B cell (primary cell): ENCODE results near the gene PLAU. TPM values are rescaled to one million over a fixed set of nuclear protein-coding genes. Genes with fewer than 3 reads are reported as not detected.

Experiments
- ATAC-seq: fragments of 200-7000 bp; cut with Tn5 transposase; one replicate; pipeline ENCODE4 v1.10.0; 2021; ENCODE audit warnings: low read depth, mild to moderate bottlenecking, moderate number of reproducible peaks, moderate library complexity
- CTCF ChIA-PET: fragments of 350-600 bp; sonication (Branson Sonifier 250); formaldehyde crosslinking; loops from one replicate; lab custom pipeline; 2021; ENCODE audit warnings: antibody characterized with exemption, inconsistent platforms; lab: Charles Lee
- POLR2A ChIA-PET: fragments of 350-600 bp; sonication (Branson Sonifier 250); formaldehyde crosslinking; loops from one replicate; lab custom pipeline; 2021; ENCODE audit warnings: antibody characterized with exemption; lab: Charles Lee
- DNase-seq: peaks from one replicate; pipeline ENCODE4 v3.0.0; 2013
- H2AFZ ChIP-seq: 2 replicates; pipeline ENCODE4 v1.6.1; 2012; ENCODE audit warnings: mild to moderate bottlenecking, low read depth, low read length; ENCODE audit not compliant: insufficient read depth, poor library complexity, severe bottlenecking
- H3K27ac ChIP-seq, 2 donors: 1 replicate in 1 of 2; 2 replicates in 1 of 2; pipeline ENCODE4 v1.5.1; 2012 to 2013; ENCODE audit warnings: low read length in 2 of 2, mild to moderate bottlenecking in 2 of 2, moderate library complexity in 1 of 2
- H3K27me3 ChIP-seq, 4 experiments: fragments of 200-600 bp in 1 of 4; sonication (generic) in 1 of 4; replicated peaks in 1 of 4; 1 replicate in 2 of 4; 2 replicates in 2 of 4; pipeline versions ENCODE4 v1.6.1 to v1.7.0; 2013 to 2016; ENCODE audit warnings: low read length in 3 of 4, mild to moderate bottlenecking in 2 of 4, mixed read lengths in 1 of 4, moderate library complexity in 1 of 4; ENCODE audit not compliant: insufficient read depth in 4 of 4, control insufficient read depth in 3 of 4; ENCODE audit errors: control extremely low read depth in 1 of 4
- H3K36me3 ChIP-seq, 2 experiments: replicated peaks in 1 of 2; 1 replicate in 1 of 2; 2 replicates in 1 of 2; pipeline versions ENCODE4 v1.6.1 to v1.7.1; 2013; ENCODE audit warnings: low read length in 1 of 2; ENCODE audit not compliant: insufficient read depth in 2 of 2, control insufficient read depth in 1 of 2; ENCODE audit errors: control extremely low read depth in 1 of 2, extremely low read depth in 1 of 2
- H3K4me1 ChIP-seq, 2 donors: fragments of 200-600 bp in 1 of 2; sonication (generic) in 1 of 2; 1 replicate in 1 of 2; 2 replicates in 1 of 2; pipeline versions ENCODE4 v1.5.1 to v1.6.1; 2013 to 2017; ENCODE audit warnings: low read length in 2 of 2; ENCODE audit not compliant: control insufficient read depth in 2 of 2, insufficient read depth in 2 of 2
- H3K4me2 ChIP-seq: replicated peaks from 2 replicates; pipeline ENCODE3; 2012; ENCODE audit warnings: mild to moderate bottlenecking, low read depth, low read length; ENCODE audit not compliant: poor library complexity, severe bottlenecking
- H3K4me3 ChIP-seq, 5 experiments: fragments of 200-600 bp in 1 of 5; sonication (generic) in 1 of 5; 1 replicate in 3 of 5; 2 replicates in 2 of 5; pipeline versions ENCODE4 v1.5.1 to v1.7.0; 2011 to 2016; ENCODE audit warnings: low read length in 4 of 5, mild to moderate bottlenecking in 4 of 5, low read depth in 2 of 5, control low read depth in 1 of 5, moderate library complexity in 1 of 5; ENCODE audit not compliant: insufficient read depth in 1 of 5; ENCODE audit errors: control extremely low read depth in 1 of 5, extremely low read depth in 1 of 5
- H3K79me2 ChIP-seq: fragments of 200-600 bp; sonication (generic); one replicate; pipeline ENCODE4 v1.6.0; 2016; ENCODE audit warnings: low read length; ENCODE audit not compliant: control insufficient read depth, insufficient read depth
- H3K9ac ChIP-seq: fragments of 200-600 bp; sonication (generic); 2 replicates; pipeline ENCODE4 v1.6.1; 2017; ENCODE audit warnings: mild to moderate bottlenecking, low read length, moderate library complexity
- H3K9me3 ChIP-seq, 3 donors: one replicate each; pipeline versions ENCODE4 v1.6.1 to v1.7.1; 2013; ENCODE audit warnings: low read length in 2 of 3; ENCODE audit not compliant: control insufficient read depth in 2 of 3, insufficient read depth in 1 of 3; ENCODE audit errors: control extremely low read depth in 1 of 3
- H4K20me1 ChIP-seq: 2 replicates; pipeline ENCODE4 v1.6.0; 2012; ENCODE audit warnings: mild to moderate bottlenecking, low read length; ENCODE audit not compliant: insufficient read depth, control insufficient read depth, poor library complexity, severe bottlenecking
- H3K27ac Mint-ChIP-seq: one replicate; pipeline ENCODE4 v1.8.0; 2021; ENCODE audit warnings: mixed read lengths
- H3K27me3 Mint-ChIP-seq: one replicate; pipeline ENCODE4 v1.8.0; 2021; ENCODE audit warnings: mixed read lengths
- H3K4me1 Mint-ChIP-seq: one replicate; pipeline ENCODE4 v1.8.0; 2021; ENCODE audit warnings: mixed read lengths
- H3K4me3 Mint-ChIP-seq: one replicate; pipeline ENCODE4 v1.8.0; 2021; ENCODE audit warnings: mixed read lengths
- H3K9me3 Mint-ChIP-seq: one replicate; pipeline ENCODE4 v1.8.0; 2022; ENCODE audit warnings: mixed read lengths; ENCODE audit not compliant: insufficient read depth
- CTCF ChIP-seq: fragments of 200-600 bp; IDR thresholded peaks from one replicate; pipeline ENCODE4 v1.8.0; 2022; ENCODE audit warnings: antibody characterized with exemption, mild to moderate bottlenecking
- EZH2 ChIP-seq: IDR thresholded peaks from 2 replicates; pipeline ENCODE4 v1.6.1; 2012; ENCODE audit warnings: borderline replicate concordance, low read depth, mild to moderate bottlenecking, moderate library complexity, low read length; ENCODE audit not compliant: insufficient read depth, poor library complexity, severe bottlenecking
- WGBS: methylation state at CpG from one replicate; pipeline ENCODE4 v1.1.5; 2013; ENCODE audit warnings: missing lambda C conversion rate; ENCODE audit not compliant: insufficient coverage; 5-methylcytosine and 5-hydroxymethylcytosine counted together
- intact Hi-C: fragments of 100-400 bp; cut with micrococcal nuclease; formaldehyde crosslinking; loops from one replicate; pipeline ENCODE4 v1.10.0; 2022
- polyA plus RNA-seq: library from polyadenylated mRNA; depleted of rRNA; stranded (reverse); fragments of >200 nt; gene quantifications from 2 replicates; pipeline ENCODE4 v1.2.3, GENCODE V29; 2012
- total RNA-seq, 2 donors: library from RNA; stranded (reverse); fragments of 120-200 nt in 1 of 2; gene quantifications; 1 replicate in 1 of 2; 2 replicates in 1 of 2; pipeline versions ENCODE4 v1.2.3 to v1.2.4, GENCODE V29; 2013 to 2022

The PLAU gene
- total and polyA plus RNA-seq, 2 donors (not counting 1 experiment from before 2014, with no cell fraction given), result 0.04 TPM; not detected in 1

GRCh38 chr10:73886085-73886529 lies 24.8 kb upstream of the PLAU start:
- H3K4me3 Mint-ChIP-seq, result no peak overlapping the region
- no peaks in the 10 kb centered on the region for H4K20me1 ChIP-seq
- WGBS, result 6% methylated on average over 5 of the region's 5 CpGs

More at GRCh38 chr10:73886085-73886529, 24.8 kb upstream of the PLAU start:
- no peaks in the 10 kb centered on the region for H3K9me3 ChIP-seq
- H3K27me3 Mint-ChIP-seq, result no peaks in the 10 kb centered on the region
- no peaks in the 10 kb centered on the region for H3K9me3 Mint-ChIP-seq
- intact Hi-C loops, result loop anchor here (1.0 to 5.0 kb wide), 8 partner anchors 54 to 349 kb away; partner anchors contain the start of gene VCL
- no peaks in the 10 kb centered on the region for H3K79me2 ChIP-seq
- no peak overlapping the region for H3K9ac ChIP-seq
- peak; percentile 98 for ATAC-seq
- H2AFZ ChIP-seq, result no peak overlapping the region
- no peak overlapping the region for H3K27ac Mint-ChIP-seq
- H3K4me3 ChIP-seq, result no peak overlapping the region
- H3K27ac ChIP-seq, result no peak overlapping the region
- ChIA-PET CTCF (interaction anchor here (0.6 to 16.5 kb wide), 68 partner anchors 9 to 1243 kb away, joined by 3 to 498 read pairs (median 5); partner anchors contain the start of genes CAMK2G and PLAU), POLR2A (interaction anchor here (1.0 kb wide), 1 partner anchor 196 kb away, joined by 3 read pairs; no protein-coding TSS in a partner anchor)
- no peaks in the 10 kb centered on the region for H3K27me3 ChIP-seq
- TF ChIP-seq EZH2 (no peak), CTCF (peak; percentile 85)
- H3K4me1 ChIP-seq, result peaks cover 4 to 19% of the 10 kb centered on the region in 2 donors
- H3K4me2 ChIP-seq, result no peak overlapping the region
- H3K36me3 ChIP-seq, result no peaks in the 10 kb centered on the region
- peak; percentile 83 for DNase-seq
- peaks cover 9% of the 10 kb centered on the region for H3K4me1 Mint-ChIP-seq
